Activated naive CD4-positive, alpha-beta T cell treated with Interleukin-2 at 50 U/mL for 16 hours (primary cell): ENCODE results near the gene TM7SF3.
A peak's percentile ranks its signal among the peaks of the same experiment; 100 is the strongest.
"Not testable (repeated sequence)": the region's sequence is repeated elsewhere in the genome, so short reads cannot be mapped to it uniquely, and the experiment has no call there.

ENCODE experiments used
- DNase-seq: peaks from one replicate; pipeline ENCODE4 v3.0.0-alpha.2; 2020

Gene TM7SF3

GRCh38 chr12:26976687-26977086, 37.5 kb downstream of the TM7SF3 start:
- DNase-seq, result no peak

- DNase-seq, result peak; percentile 61
Observed at GRCh38 chr12:26971963-26972362, 42.2 kb downstream of the TM7SF3 start.

- no peak for DNase-seq
Observed at GRCh38 chr12:26970136-26970535, 44.0 kb downstream of the TM7SF3 start.

GRCh38 chr12:26966842-26967241, 47.3 kb downstream of the TM7SF3 start:
- no peak for DNase-seq

GRCh38 chr12:26963413-26963812, 50.8 kb downstream of the TM7SF3 start:
- DNase-seq, result no peak

GRCh38 chr12:26961803-26962202, 52.4 kb downstream of the TM7SF3 start:
- no peak for DNase-seq

GRCh38 chr12:26961391-26961790, 52.8 kb downstream of the TM7SF3 start:
- DNase-seq, result not testable (repeated sequence)

GRCh38 chr12:26954027-26954426, 60.2 kb downstream of the TM7SF3 start:
- no peak for DNase-seq

- no peak for DNase-seq
Observed at GRCh38 chr12:26953447-26953846, 60.7 kb downstream of the TM7SF3 start.

- DNase-seq, result no peak
Observed at GRCh38 chr12:26948309-26948708, 65.9 kb downstream of the TM7SF3 start.

GRCh38 chr12:26941215-26941594, 73.0 kb downstream of the TM7SF3 start:
- DNase-seq, result no peak

- DNase-seq, result peak; percentile 32
Observed at GRCh38 chr12:26940516-26941214, 73.5 kb downstream of the TM7SF3 start.

- no peak for DNase-seq
Observed at GRCh38 chr12:26939953-26940352, 74.2 kb downstream of the TM7SF3 start.

- no peak for DNase-seq
Observed at GRCh38 chr12:26939192-26939832, 74.9 kb downstream of the TM7SF3 start.

GRCh38 chr12:26938701-26939062, 75.5 kb downstream of the TM7SF3 start:
- peak; percentile 15 for DNase-seq

GRCh38 chr12:26937863-26938700, 76.1 kb downstream of the TM7SF3 start, which contains the start of the genes FGFR1OP2 and INTS13:
Gene FGFR1OP2 (plus strand): TSS chr12:26938470. CDS start chr12:26954159, 15,689 bp downstream.
Gene INTS13 (minus strand): TSS chr12:26937981. CDS start chr12:26936803, 1,178 bp downstream.
- peak; percentile 97 for DNase-seq

- DNase-seq, result no peak
Observed at GRCh38 chr12:26937443-26937862, 76.7 kb downstream of the TM7SF3 start.

GRCh38 chr12:26936559-26937442, 77.4 kb downstream of the TM7SF3 start:
- peak; percentile 7 for DNase-seq

- DNase-seq, result no peak
Observed at GRCh38 chr12:26935636-26936378, 78.4 kb downstream of the TM7SF3 start.

GRCh38 chr12:26929590-26929989, 84.6 kb downstream of the TM7SF3 start:
- no peak for DNase-seq

- DNase-seq, result no peak
Observed at GRCh38 chr12:26928661-26929060, 85.5 kb downstream of the TM7SF3 start.
